HEK293 (cell line): ENCODE results near the gene CDH8.
"Not testable (repeated sequence)": the region's sequence is repeated elsewhere in the genome, so short reads cannot be mapped to it uniquely, and the experiment has no call there.

Experiments
- CTCF ChIA-PET: fragments of 350-600 bp; formaldehyde crosslinking; extraction: SDS; loops from one replicate; lab custom pipeline; 2021; ENCODE audit warnings: antibody characterized with exemption; lab: Yijun Ruan, JAX
- POLR2A ChIA-PET: fragments of 300-600 bp; formaldehyde crosslinking; extraction: SDS; loops from one replicate; lab custom pipeline; 2020; ENCODE audit warnings: antibody characterized with exemption, inconsistent platforms; lab: Yijun Ruan, JAX
- H3K27ac ChIP-seq: fragments of 200-500 bp; sonication (Bioruptor generic); 2 replicates; pipeline ENCODE4 v1.5.1; 2014; ENCODE audit warnings: low read depth, low read length, control low read depth, inconsistent platforms; ENCODE audit errors: extremely low read depth
- H3K36me3 ChIP-seq, 2 experiments: fragments of 200-500 bp in 1 of 2; sonication (Bioruptor generic) in 1 of 2; 1 replicate in 1 of 2; 2 replicates in 1 of 2; pipeline ENCODE4 v1.5.1; 2014 to 2017; ENCODE audit warnings: inconsistent platforms in 2 of 2, low read length in 2 of 2; ENCODE audit not compliant: control insufficient read depth in 2 of 2, insufficient read depth in 1 of 2
- H3K4me1 ChIP-seq: fragments of 200-500 bp; sonication (Bioruptor generic); 2 replicates; pipeline ENCODE4 v1.5.1; 2014; ENCODE audit warnings: mild to moderate bottlenecking, low read length, inconsistent platforms; ENCODE audit not compliant: control insufficient read depth, insufficient read depth
- H3K4me3 ChIP-seq: 2 replicates; pipeline ENCODE4 v1.5.1; 2011; ENCODE audit warnings: low read depth, mild to moderate bottlenecking, control low read depth, low read length, moderate library complexity
- H3K9me3 ChIP-seq: fragments of 200-500 bp; sonication (Bioruptor generic); 2 replicates; pipeline ENCODE4 v1.5.1; 2014; ENCODE audit warnings: low read depth, low read length, inconsistent platforms; ENCODE audit not compliant: control insufficient read depth, insufficient read depth
- GLIS2 ChIP-seq: fragments of 450-650 bp; formaldehyde crosslinking; IDR thresholded peaks from 2 replicates; pipeline ENCODE4 v1.5.1; 2016; ENCODE audit warnings: missing biosample characterization, missing genetic modification characterization
- INSM2 ChIP-seq: fragments of 450-650 bp; formaldehyde crosslinking; IDR thresholded peaks from 2 replicates; pipeline ENCODE4 v1.5.1; 2016; ENCODE audit warnings: missing biosample characterization, missing genetic modification characterization
- KLF10 ChIP-seq: fragments of 450-650 bp; IDR thresholded peaks from 2 replicates; pipeline ENCODE4 v1.5.1; 2018; ENCODE audit warnings: missing biosample characterization, mild to moderate bottlenecking, missing genetic modification characterization
- KLF16 ChIP-seq: fragments of 450-650 bp; formaldehyde crosslinking; IDR thresholded peaks from 2 replicates; pipeline ENCODE4 v1.5.1; 2017; ENCODE audit warnings: missing biosample characterization, missing genetic modification characterization
- KLF7 ChIP-seq: fragments of 450-650 bp; formaldehyde crosslinking; IDR thresholded peaks from 2 replicates; pipeline ENCODE4 v1.5.1; 2016; ENCODE audit warnings: missing biosample characterization, missing genetic modification characterization, borderline replicate concordance
- KLF9 ChIP-seq: fragments of 450-650 bp; formaldehyde crosslinking; IDR thresholded peaks from 2 replicates; pipeline ENCODE4 v1.5.1; 2016; ENCODE audit warnings: missing biosample characterization, missing genetic modification characterization, low read depth
- ZBTB48 ChIP-seq: fragments of 450-650 bp; formaldehyde crosslinking; IDR thresholded peaks from 2 replicates; pipeline ENCODE4 v1.5.1; 2016; ENCODE audit warnings: missing biosample characterization, missing genetic modification characterization
- ZBTB7A ChIP-seq: fragments of 450-650 bp; formaldehyde crosslinking; IDR thresholded peaks from 2 replicates; pipeline ENCODE4 v1.5.1; 2016; ENCODE audit warnings: low read depth, missing biosample characterization, missing genetic modification characterization
- ZNF133 ChIP-seq: fragments of 450-650 bp; formaldehyde crosslinking; IDR thresholded peaks from 2 replicates; pipeline ENCODE4 v1.5.1; 2016; ENCODE audit warnings: missing biosample characterization, missing genetic modification characterization
- ZNF169 ChIP-seq: fragments of 450-650 bp; formaldehyde crosslinking; IDR thresholded peaks from 2 replicates; pipeline ENCODE4 v1.5.1; 2016; ENCODE audit warnings: missing biosample characterization, missing genetic modification characterization
- ZNF19 ChIP-seq: fragments of 450-650 bp; formaldehyde crosslinking; IDR thresholded peaks from 2 replicates; pipeline ENCODE4; 2016; ENCODE audit warnings: missing biosample characterization, missing genetic modification characterization, low read depth
- ZNF211 ChIP-seq: fragments of 450-650 bp; formaldehyde crosslinking; IDR thresholded peaks from 2 replicates; pipeline ENCODE4 v1.5.1; 2016; ENCODE audit warnings: low read depth, missing biosample characterization, missing genetic modification characterization
- ZNF292 ChIP-seq: fragments of 450-650 bp; formaldehyde crosslinking; IDR thresholded peaks from 2 replicates; pipeline ENCODE4 v1.5.1; 2016; ENCODE audit warnings: low read depth, missing biosample characterization, missing genetic modification characterization, borderline replicate concordance
- ZNF394 ChIP-seq: fragments of 450-650 bp; formaldehyde crosslinking; IDR thresholded peaks from 2 replicates; pipeline ENCODE4 v1.5.1; 2016; ENCODE audit warnings: missing biosample characterization, missing genetic modification characterization, mild to moderate bottlenecking, moderate library complexity, borderline replicate concordance
- ZNF416 ChIP-seq: fragments of 450-650 bp; formaldehyde crosslinking; IDR thresholded peaks from 2 replicates; pipeline ENCODE4 v1.5.1; 2016; ENCODE audit warnings: missing biosample characterization, missing genetic modification characterization
- ZNF510 ChIP-seq: fragments of 450-650 bp; formaldehyde crosslinking; IDR thresholded peaks from 2 replicates; pipeline ENCODE4 v1.5.1; 2018; ENCODE audit warnings: mild to moderate bottlenecking, missing genetic modification characterization, missing biosample characterization; ENCODE audit not compliant: insufficient replicate concordance
- ZNF514 ChIP-seq: fragments of 450-650 bp; formaldehyde crosslinking; IDR thresholded peaks from 2 replicates; pipeline ENCODE4 v1.5.1; 2016; ENCODE audit warnings: missing biosample characterization, missing genetic modification characterization
- ZNF548 ChIP-seq: fragments of 450-650 bp; formaldehyde crosslinking; IDR thresholded peaks from 2 replicates; pipeline ENCODE4 v1.5.1; 2016; ENCODE audit warnings: missing biosample characterization, missing genetic modification characterization
- ZNF549 ChIP-seq: fragments of 450-650 bp; IDR thresholded peaks from 2 replicates; pipeline ENCODE4 v1.5.1; 2018; ENCODE audit warnings: missing biosample characterization, missing genetic modification characterization, mild to moderate bottlenecking, inconsistent platforms, moderate library complexity
- ZNF610 ChIP-seq: fragments of 450-650 bp; formaldehyde crosslinking; IDR thresholded peaks from 2 replicates; pipeline ENCODE4 v1.5.1; 2016; ENCODE audit warnings: missing biosample characterization, missing genetic modification characterization, borderline replicate concordance
- ZNF701 ChIP-seq: fragments of 450-650 bp; formaldehyde crosslinking; IDR thresholded peaks from 2 replicates; pipeline ENCODE4 v1.5.1; 2016; ENCODE audit warnings: missing biosample characterization, missing genetic modification characterization
- ZNF843 ChIP-seq: fragments of 450-650 bp; formaldehyde crosslinking; IDR thresholded peaks from 2 replicates; pipeline ENCODE4 v1.5.1; 2016; ENCODE audit warnings: missing biosample characterization, missing genetic modification characterization
- TF ChIP-seq, protein P1 (sequence below): fragments of 450-650 bp; formaldehyde crosslinking; IDR thresholded peaks from 2 replicates; pipeline ENCODE4 v1.5.1; 2016; ENCODE audit warnings: missing biosample characterization, missing genetic modification characterization
- TF ChIP-seq, protein P2 (sequence below): fragments of 450-650 bp; formaldehyde crosslinking; IDR thresholded peaks from 2 replicates; pipeline ENCODE4 v1.5.1; 2016; ENCODE audit warnings: missing biosample characterization, missing genetic modification characterization, borderline replicate concordance

The CDH8 gene

GRCh38 chr16:61791464-61791863, 244.8 kb downstream of the CDH8 start:
- H3K9me3 ChIP-seq, result no peaks in the 10 kb centered on the region
- no peak overlapping the region for H3K4me3 ChIP-seq
- TF ChIP-seq ZNF510 (tag by site-specific recombination), result no peak
- TF ChIP-seq KLF10 (tag by site-specific recombination), result no peak
- TF ChIP-seq ZNF610, result no peak
- TF ChIP-seq, protein P1, sequence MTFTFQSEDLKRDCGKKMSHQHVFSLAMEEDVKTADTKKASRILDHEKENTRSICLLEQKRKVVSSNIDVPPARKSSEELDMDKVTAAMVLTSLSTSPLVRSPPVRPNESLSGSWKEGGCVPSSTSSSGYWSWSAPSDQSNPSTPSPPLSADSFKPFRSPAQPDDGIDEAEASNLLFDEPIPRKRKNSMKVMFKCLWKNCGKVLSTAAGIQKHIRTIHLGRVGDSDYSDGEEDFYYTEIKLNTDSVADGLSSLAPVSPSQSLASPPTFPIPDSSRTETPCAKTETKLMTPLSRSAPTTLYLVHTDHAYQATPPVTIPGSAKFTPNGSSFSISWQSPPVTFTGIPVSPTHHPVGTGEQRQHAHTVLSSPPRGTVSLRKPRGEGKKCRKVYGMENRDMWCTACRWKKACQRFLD (tag by site-specific recombination), result no peak
- no peak for TF ChIP-seq KLF9 (tag by site-specific recombination)
- no peak for TF ChIP-seq KLF7 (tag by site-specific recombination)
- TF ChIP-seq ZNF169 (tag by site-specific recombination), result no peak
- no peak for TF ChIP-seq INSM2 (tag by site-specific recombination)
- no peak for TF ChIP-seq ZNF19 (tag by site-specific recombination)
- TF ChIP-seq GLIS2 (tag by site-specific recombination), result no peak
- TF ChIP-seq, all 188 proteins: peak for 0
- ChIA-PET CTCF (no interaction called here), POLR2A (no interaction called here)
- H3K27ac ChIP-seq, result no peak overlapping the region
- H3K36me3 ChIP-seq, result no peaks in the 10 kb centered on the region
- H3K4me1 ChIP-seq, result no peaks in the 10 kb centered on the region

- CTCF ChIA-PET, POLR2A ChIA-PET, H3K4me1 ChIP-seq, H3K27ac ChIP-seq, H3K36me3 ChIP-seq, H3K9me3 ChIP-seq, H3K4me3 ChIP-seq: not testable (repeated sequence)
These were observed 254.4 kb downstream of the CDH8 start for GRCh38 chr16:61781855-61782254.

DNA sequence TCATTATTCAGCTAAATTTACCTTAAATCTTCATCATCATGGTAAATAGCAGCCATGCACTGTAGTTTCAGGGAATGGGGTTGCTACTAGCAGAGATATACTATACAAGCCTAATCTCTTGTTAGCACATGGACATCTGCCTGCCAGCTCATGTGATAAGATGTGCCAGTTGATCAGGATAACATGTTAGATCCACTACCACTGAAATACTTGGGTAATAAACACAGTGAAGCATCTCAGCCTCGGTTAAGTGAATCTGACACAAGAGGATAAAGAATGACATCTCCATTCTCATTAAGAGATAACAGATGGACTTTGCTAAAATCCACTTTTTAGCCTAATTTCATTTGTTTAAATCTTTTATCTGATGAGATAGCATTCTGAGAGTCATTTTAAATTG, 256.1 kb downstream of the CDH8 start:
- POLR2A ChIA-PET, result no interaction called here
- H3K9me3 ChIP-seq, result no peaks in the 10 kb centered on the region
- H3K4me3 ChIP-seq, result no peak overlapping the region
- no peaks in the 10 kb centered on the region for H3K36me3 ChIP-seq
- no peaks in the 10 kb centered on the region for H3K4me1 ChIP-seq
- CTCF ChIA-PET, result no interaction called here
- no peak overlapping the region for H3K27ac ChIP-seq
- TF ChIP-seq, protein P1 (tag by site-specific recombination), result no peak
- TF ChIP-seq ZNF549 (no peak), ZBTB7A (tag by site-specific recombination) (no peak), ZNF133 (tag by site-specific recombination) (no peak), ZNF211 (tag by site-specific recombination) (no peak), ZNF843 (tag by site-specific recombination) (no peak), ZBTB48 (tag by site-specific recombination) (no peak), ZNF292 (no peak), ZNF548 (no peak), ZNF394 (no peak), ZNF514 (tag by site-specific recombination) (no peak), ZNF416 (no peak), KLF16 (no peak), ZNF701 (tag by site-specific recombination) (no peak)
- TF ChIP-seq, protein P2, sequence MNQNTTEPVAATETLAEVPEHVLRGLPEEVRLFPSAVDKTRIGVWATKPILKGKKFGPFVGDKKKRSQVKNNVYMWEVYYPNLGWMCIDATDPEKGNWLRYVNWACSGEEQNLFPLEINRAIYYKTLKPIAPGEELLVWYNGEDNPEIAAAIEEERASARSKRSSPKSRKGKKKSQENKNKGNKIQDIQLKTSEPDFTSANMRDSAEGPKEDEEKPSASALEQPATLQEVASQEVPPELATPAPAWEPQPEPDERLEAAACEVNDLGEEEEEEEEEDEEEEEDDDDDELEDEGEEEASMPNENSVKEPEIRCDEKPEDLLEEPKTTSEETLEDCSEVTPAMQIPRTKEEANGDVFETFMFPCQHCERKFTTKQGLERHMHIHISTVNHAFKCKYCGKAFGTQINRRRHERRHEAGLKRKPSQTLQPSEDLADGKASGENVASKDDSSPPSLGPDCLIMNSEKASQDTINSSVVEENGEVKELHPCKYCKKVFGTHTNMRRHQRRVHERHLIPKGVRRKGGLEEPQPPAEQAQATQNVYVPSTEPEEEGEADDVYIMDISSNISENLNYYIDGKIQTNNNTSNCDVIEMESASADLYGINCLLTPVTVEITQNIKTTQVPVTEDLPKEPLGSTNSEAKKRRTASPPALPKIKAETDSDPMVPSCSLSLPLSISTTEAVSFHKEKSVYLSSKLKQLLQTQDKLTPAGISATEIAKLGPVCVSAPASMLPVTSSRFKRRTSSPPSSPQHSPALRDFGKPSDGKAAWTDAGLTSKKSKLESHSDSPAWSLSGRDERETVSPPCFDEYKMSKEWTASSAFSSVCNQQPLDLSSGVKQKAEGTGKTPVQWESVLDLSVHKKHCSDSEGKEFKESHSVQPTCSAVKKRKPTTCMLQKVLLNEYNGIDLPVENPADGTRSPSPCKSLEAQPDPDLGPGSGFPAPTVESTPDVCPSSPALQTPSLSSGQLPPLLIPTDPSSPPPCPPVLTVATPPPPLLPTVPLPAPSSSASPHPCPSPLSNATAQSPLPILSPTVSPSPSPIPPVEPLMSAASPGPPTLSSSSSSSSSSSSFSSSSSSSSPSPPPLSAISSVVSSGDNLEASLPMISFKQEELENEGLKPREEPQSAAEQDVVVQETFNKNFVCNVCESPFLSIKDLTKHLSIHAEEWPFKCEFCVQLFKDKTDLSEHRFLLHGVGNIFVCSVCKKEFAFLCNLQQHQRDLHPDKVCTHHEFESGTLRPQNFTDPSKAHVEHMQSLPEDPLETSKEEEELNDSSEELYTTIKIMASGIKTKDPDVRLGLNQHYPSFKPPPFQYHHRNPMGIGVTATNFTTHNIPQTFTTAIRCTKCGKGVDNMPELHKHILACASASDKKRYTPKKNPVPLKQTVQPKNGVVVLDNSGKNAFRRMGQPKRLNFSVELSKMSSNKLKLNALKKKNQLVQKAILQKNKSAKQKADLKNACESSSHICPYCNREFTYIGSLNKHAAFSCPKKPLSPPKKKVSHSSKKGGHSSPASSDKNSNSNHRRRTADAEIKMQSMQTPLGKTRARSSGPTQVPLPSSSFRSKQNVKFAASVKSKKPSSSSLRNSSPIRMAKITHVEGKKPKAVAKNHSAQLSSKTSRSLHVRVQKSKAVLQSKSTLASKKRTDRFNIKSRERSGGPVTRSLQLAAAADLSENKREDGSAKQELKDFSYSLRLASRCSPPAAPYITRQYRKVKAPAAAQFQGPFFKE, result no peak
